ENCODE measurements around the gene PSMB11.
A peak's percentile ranks its signal among the peaks of the same experiment; 100 is the strongest.

PSMB11 gene

GRCh38 chr14:23015618-23016017 lies 26.4 kb upstream of the PSMB11 start:
- DNase-seq (ENCODE audit: low read depth): no peak

GRCh38 chr14:23017091-23017490 lies 24.9 kb upstream of the PSMB11 start:
- DNase-seq (ENCODE audit: low read depth): no peak

- DNase-seq (ENCODE audit: low read depth): no peak
These were observed 23.9 kb upstream of the PSMB11 start for GRCh38 chr14:23018107-23018506.

GRCh38 chr14:23020143-23021128 lies 21.6 kb upstream of the PSMB11 start:
- no peak for DNase-seq (ENCODE audit: low read depth)

- DNase-seq (ENCODE audit: low read depth): no peak
These were observed 20.6 kb upstream of the PSMB11 start for GRCh38 chr14:23021434-23021833.

- no peak for DNase-seq (ENCODE audit: low read depth)
These were observed 20.0 kb upstream of the PSMB11 start for GRCh38 chr14:23021889-23022442.

GRCh38 chr14:23023022-23023794 lies 18.8 kb upstream of the PSMB11 start:
- DNase-seq (ENCODE audit: low read depth): no peak

GRCh38 chr14:23023795-23024152 lies 18.2 kb upstream of the PSMB11 start:
- no peak for DNase-seq (ENCODE audit: low read depth)

- DNase-seq (ENCODE audit: low read depth): no peak
These were observed 17.4 kb upstream of the PSMB11 start for GRCh38 chr14:23024612-23025075.

GRCh38 chr14:23025151-23025814 lies 16.7 kb upstream of the PSMB11 start:
- no peak for DNase-seq (ENCODE audit: low read depth)

GRCh38 chr14:23028799-23029198 lies 13.2 kb upstream of the PSMB11 start:
- no peak for DNase-seq (ENCODE audit: low read depth)

GRCh38 chr14:23030936-23031335 lies 11.1 kb upstream of the PSMB11 start:
- no peak for DNase-seq (ENCODE audit: low read depth)

GRCh38 chr14:23033251-23033727 lies 8.7 kb upstream of the PSMB11 start:
- no peak for DNase-seq (ENCODE audit: low read depth)

- no peak for DNase-seq (ENCODE audit: low read depth)
These were observed 8.1 kb upstream of the PSMB11 start for GRCh38 chr14:23033801-23034497.

- peak; percentile 81 for DNase-seq (ENCODE audit: low read depth)
These were observed 7.3 kb upstream of the PSMB11 start, which contains the start of gene PSMB5 for GRCh38 chr14:23034498-23035302. Gene PSMB5 (minus strand): TSS chr14:23034900. CDS start chr14:23034881, 19 bp downstream.

GRCh38 chr14:23035303-23036144 lies 6.5 kb upstream of the PSMB11 start:
- DNase-seq (ENCODE audit: low read depth): no peak

- no peak for DNase-seq (ENCODE audit: low read depth)
These were observed 1.9 kb upstream of the PSMB11 start for GRCh38 chr14:23040100-23040499.

GRCh38 chr14:23041729-23042128 lies 283 bp upstream of the PSMB11 start:
- DNase-seq (ENCODE audit: low read depth): no peak

GRCh38 chr14:23043145-23043544 lies 1.1 kb downstream of the PSMB11 start:
- no peak for DNase-seq (ENCODE audit: low read depth)

All from activated gamma-delta T cell treated with anti-CD3 and anti-CD28 coated beads, Interleukin-2, amount 50 U/mL, for 16 hours (primary cell).